Small intestine (tissue), 7 donors: ENCODE results near the gene PSMG3. TPM values are rescaled to one million over a fixed set of nuclear protein-coding genes. Genes with fewer than 3 reads are reported as not detected.
"Not testable (repeated sequence)": the region's sequence is repeated elsewhere in the genome, so short reads cannot be mapped to it uniquely, and the experiment has no call there.

Experiments used
- DNase-seq, 2 donors: peaks; one replicate each; pipeline versions ENCODE4 v3.0.0 to v3.0.0-alpha.2; 2013
- FAIRE-seq: peaks from 2 replicates; lab custom pipeline; 2012; peaks lifted over from hg19 to GRCh38; lab: Jason Lieb, UNC
- H3K27ac ChIP-seq, 3 donors: one replicate each; pipeline ENCODE4 v1.5.1; 2013; ENCODE audit warnings: low read length in 2 of 3, mild to moderate bottlenecking in 2 of 3, control low read depth in 1 of 3, inconsistent platforms in 1 of 3, low read depth in 1 of 3, moderate library complexity in 1 of 3
- H3K27me3 ChIP-seq, 3 donors: one replicate each; pipeline ENCODE4 v1.6.1; 2013; ENCODE audit warnings: low read length in 3 of 3, inconsistent platforms in 1 of 3; ENCODE audit not compliant: control insufficient read depth in 3 of 3, insufficient read depth in 3 of 3
- H3K36me3 ChIP-seq, 3 donors: one replicate each; pipeline ENCODE4 v1.6.1; 2013; ENCODE audit warnings: low read length in 3 of 3, inconsistent platforms in 1 of 3, low read depth in 1 of 3, mild to moderate bottlenecking in 1 of 3, moderate library complexity in 1 of 3; ENCODE audit not compliant: control insufficient read depth in 3 of 3, insufficient read depth in 2 of 3
- H3K4me1 ChIP-seq, 3 donors: one replicate each; pipeline ENCODE4 v1.6.1; 2013; ENCODE audit warnings: low read length in 2 of 3, inconsistent platforms in 1 of 3, low read depth in 1 of 3, mild to moderate bottlenecking in 1 of 3, moderate library complexity in 1 of 3; ENCODE audit not compliant: control insufficient read depth in 3 of 3, insufficient read depth in 2 of 3
- H3K4me3 ChIP-seq, 3 donors: one replicate each; pipeline ENCODE4 v1.5.1; 2013; ENCODE audit warnings: low read length in 3 of 3, control low read depth in 1 of 3, inconsistent platforms in 1 of 3, low read depth in 1 of 3, mild to moderate bottlenecking in 1 of 3, moderate library complexity in 1 of 3
- H3K9me3 ChIP-seq, 2 donors: one replicate each; pipeline ENCODE4 v1.6.1; 2013; ENCODE audit warnings: low read depth in 1 of 2, low read length in 1 of 2; ENCODE audit not compliant: control insufficient read depth in 2 of 2, insufficient read depth in 1 of 2
- WGBS, 3 donors: extraction: QIAGEN DNeasy Blood & Tissue Kit; methylation state at CpG; one replicate each; pipeline ENCODE4 v1.1.7; 2013; 5-methylcytosine and 5-hydroxymethylcytosine counted together
- polyA plus RNA-seq, 4 donors: library from polyadenylated mRNA; stranded (reverse) in 3 of 4; unstranded in 1 of 4; fragments of 200-250 nt in 3 of 4; fragments of 120-200 nt in 1 of 4; gene quantifications; one replicate each; pipeline versions ENCODE4 v1.2.1 to v1.2.3, GENCODE V29; 2013
- donor health status: healthy with polysubstance abuse.
- donor health status: control.
- donor health status: control.
- donor health status: Bipolar disorder and iron deficiency.
- donor health status: healthy.

PSMG3 gene
- polyA plus RNA-seq, 4 donors = 28.7 to 73.1 (median 69.8) TPM

GRCh38 chr7:1519322-1519922, 50.4 kb downstream of the PSMG3 start:
- DNase-seq, H3K27me3 ChIP-seq, H3K27ac ChIP-seq, H3K36me3 ChIP-seq, FAIRE-seq, H3K4me3 ChIP-seq: not testable (repeated sequence)
- 92 to 97% (median 92%) methylated on average over 12 of the region's 12 CpGs for WGBS, 3 donors
- H3K4me1 ChIP-seq = peaks cover 0 to 19% (median 0%) of the 10 kb centered on the region in 3 donors
- peaks cover 0 to 20% of the 10 kb centered on the region in 2 donors for H3K9me3 ChIP-seq

Other genes starting within 250 kb of the PSMG3 start
- 100 to 1,000 TPM in 2 of 4 donors, 10 to 100 TPM in 2; 67.9 to 533 (median 264) TPM for gene MICALL2, start 110.6 kb downstream of the PSMG3 start, polyA plus RNA-seq
- gene INTS1, start 65.6 kb downstream of the PSMG3 start, polyA plus RNA-seq = 10 to 100 TPM; 48.9 to 83.2 (median 68.9) TPM
- gene MAFK, start 39.3 kb downstream of the PSMG3 start, polyA plus RNA-seq = 10 to 100 TPM; 23.9 to 34.2 (median 27.9) TPM
- 10 to 100 TPM; 30.0 to 55.0 (median 44.3) TPM for gene TMEM184A, start 13.8 kb downstream of the PSMG3 start, polyA plus RNA-seq
- 1 to 10 TPM in 1 of 4 donors, under 1 TPM in 1, not detected in 2; 0.80 to 2.0 TPM for gene ELFN1, start 100.2 kb upstream of the PSMG3 start, polyA plus RNA-seq